GM19351 (cell line): ENCODE data around the gene TTC17.
A peak's percentile ranks its signal among the peaks of the same experiment; 100 is the strongest.
"Not testable (repeated sequence)": the region's sequence is repeated elsewhere in the genome, so short reads cannot be mapped to it uniquely, and the experiment has no call there.

Source experiments
- ATAC-seq: cut with Tn5 transposase; IDR thresholded peaks from one replicate; pipeline ENCODE4 v1.9.1; 2021; ENCODE audit warnings: mild to moderate bottlenecking, moderate library complexity; ENCODE audit not compliant: unreplicated experiment

TTC17 gene, protein sequence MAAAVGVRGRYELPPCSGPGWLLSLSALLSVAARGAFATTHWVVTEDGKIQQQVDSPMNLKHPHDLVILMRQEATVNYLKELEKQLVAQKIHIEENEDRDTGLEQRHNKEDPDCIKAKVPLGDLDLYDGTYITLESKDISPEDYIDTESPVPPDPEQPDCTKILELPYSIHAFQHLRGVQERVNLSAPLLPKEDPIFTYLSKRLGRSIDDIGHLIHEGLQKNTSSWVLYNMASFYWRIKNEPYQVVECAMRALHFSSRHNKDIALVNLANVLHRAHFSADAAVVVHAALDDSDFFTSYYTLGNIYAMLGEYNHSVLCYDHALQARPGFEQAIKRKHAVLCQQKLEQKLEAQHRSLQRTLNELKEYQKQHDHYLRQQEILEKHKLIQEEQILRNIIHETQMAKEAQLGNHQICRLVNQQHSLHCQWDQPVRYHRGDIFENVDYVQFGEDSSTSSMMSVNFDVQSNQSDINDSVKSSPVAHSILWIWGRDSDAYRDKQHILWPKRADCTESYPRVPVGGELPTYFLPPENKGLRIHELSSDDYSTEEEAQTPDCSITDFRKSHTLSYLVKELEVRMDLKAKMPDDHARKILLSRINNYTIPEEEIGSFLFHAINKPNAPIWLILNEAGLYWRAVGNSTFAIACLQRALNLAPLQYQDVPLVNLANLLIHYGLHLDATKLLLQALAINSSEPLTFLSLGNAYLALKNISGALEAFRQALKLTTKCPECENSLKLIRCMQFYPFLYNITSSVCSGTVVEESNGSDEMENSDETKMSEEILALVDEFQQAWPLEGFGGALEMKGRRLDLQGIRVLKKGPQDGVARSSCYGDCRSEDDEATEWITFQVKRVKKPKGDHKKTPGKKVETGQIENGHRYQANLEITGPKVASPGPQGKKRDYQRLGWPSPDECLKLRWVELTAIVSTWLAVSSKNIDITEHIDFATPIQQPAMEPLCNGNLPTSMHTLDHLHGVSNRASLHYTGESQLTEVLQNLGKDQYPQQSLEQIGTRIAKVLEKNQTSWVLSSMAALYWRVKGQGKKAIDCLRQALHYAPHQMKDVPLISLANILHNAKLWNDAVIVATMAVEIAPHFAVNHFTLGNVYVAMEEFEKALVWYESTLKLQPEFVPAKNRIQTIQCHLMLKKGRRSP

GRCh38 chr11:43358801-43359421, at the start of gene TTC17:
TTC17 (plus strand) TSS chr11:43358920; CDS start chr11:43358955, 35 bp downstream.
- ATAC-seq: peak; percentile 92

GRCh38 chr11:43311791-43312607, 46.7 kb upstream of the TTC17 start, which contains the start of gene API5:
API5 (plus strand) TSS chr11:43311996; CDS start chr11:43312128, 132 bp downstream.
- peak; percentile 95 for ATAC-seq

DNA sequence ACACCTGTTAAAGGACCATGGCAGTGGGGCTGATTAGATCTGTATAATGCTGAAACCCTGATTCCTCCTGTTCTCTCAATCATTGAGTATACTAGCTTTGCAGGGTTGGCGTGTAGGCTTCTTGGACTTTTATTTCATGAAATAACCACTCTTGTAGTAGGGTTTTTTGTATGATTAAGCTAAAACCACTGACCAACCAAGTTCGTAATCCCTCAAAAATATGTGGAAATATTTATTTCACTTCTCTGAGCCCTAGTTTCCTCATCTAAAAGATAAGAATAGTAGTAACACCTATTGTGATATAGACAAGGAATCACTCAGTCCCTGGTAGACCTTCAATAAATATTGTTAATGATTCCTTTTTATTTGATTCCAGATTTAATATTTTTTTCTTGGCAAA, 42.8 kb upstream of the TTC17 start:
- ATAC-seq: no peak

DNA sequence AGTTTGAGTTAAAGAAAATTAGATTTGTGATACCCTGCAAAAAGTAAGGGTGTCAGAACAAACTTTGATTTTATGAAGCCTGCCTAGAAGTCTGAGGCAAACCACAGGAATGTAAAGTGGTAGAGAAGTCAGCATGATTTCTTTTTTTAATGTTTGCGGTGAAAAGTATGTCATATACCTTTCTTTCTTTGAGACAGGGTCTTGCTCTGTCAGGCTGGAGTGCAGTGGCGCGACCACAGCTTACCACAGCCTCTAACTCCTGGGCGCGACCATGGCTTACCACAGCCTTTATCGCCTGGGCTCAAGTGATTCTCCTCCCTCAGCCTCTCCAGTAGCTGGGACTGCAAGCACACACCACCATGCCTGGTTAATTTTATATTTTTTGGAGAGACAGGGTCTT, 42.3 kb upstream of the TTC17 start:
- peak; percentile 18 for ATAC-seq

GRCh38 chr11:43327987-43328386, 30.7 kb upstream of the TTC17 start:
- ATAC-seq: no peak

- no peak for ATAC-seq
These were observed 30.2 kb upstream of the TTC17 start for GRCh38 chr11:43328482-43328881.

GRCh38 chr11:43341159-43341558, 17.6 kb upstream of the TTC17 start:
- no peak for ATAC-seq

DNA sequence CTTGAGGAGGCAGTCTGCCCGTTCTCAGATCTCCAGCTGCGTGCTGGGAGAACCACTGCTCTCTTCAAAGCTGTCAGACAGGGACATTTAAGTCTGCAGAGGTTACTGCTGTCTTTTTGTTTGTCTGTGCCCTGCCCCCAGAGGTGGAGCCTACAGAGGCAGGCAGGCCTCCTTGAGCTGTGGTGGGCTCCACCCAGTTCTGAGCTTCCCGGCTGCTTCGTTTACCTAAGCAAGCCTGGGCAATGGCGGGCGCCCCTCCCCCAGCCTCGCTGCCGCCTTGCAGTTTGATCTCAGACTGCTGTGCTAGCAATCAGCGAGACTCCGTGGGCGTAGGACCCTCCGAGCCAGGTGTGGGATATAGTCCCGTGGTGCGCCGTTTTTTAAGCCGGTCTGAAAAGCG, 7.3 kb upstream of the TTC17 start:
- not testable (repeated sequence) for ATAC-seq

GRCh38 chr11:43354311-43354710, 4.4 kb upstream of the TTC17 start:
- no peak for ATAC-seq

- no peak for ATAC-seq
These were observed 2.4 kb upstream of the TTC17 start for GRCh38 chr11:43356336-43356735.

DNA sequence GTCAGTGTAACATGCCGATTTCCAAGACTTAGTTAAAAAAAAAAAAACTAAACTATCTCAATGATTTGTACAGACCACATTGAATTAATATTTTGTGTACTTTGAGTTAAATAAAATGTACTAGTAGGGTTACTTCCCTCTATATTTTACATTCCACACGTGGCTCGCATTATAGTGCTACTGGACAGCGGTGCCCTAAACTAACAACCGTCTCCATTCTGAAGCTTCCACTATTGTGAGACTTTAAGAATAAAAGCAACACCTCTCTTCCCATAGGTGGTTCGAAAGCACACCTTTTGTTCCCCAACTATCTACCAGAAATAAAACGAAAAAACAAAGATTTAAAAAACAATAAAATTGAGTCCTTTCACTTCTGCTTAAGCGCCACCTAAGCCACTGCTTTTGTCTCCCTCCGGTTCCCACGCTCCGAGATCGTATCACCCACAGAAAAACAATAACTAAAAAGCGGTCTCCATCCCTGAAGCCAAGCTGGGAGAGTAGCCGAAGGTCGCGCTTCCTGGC, 380 bp upstream of the TTC17 start:
- no peak for ATAC-seq

DNA sequence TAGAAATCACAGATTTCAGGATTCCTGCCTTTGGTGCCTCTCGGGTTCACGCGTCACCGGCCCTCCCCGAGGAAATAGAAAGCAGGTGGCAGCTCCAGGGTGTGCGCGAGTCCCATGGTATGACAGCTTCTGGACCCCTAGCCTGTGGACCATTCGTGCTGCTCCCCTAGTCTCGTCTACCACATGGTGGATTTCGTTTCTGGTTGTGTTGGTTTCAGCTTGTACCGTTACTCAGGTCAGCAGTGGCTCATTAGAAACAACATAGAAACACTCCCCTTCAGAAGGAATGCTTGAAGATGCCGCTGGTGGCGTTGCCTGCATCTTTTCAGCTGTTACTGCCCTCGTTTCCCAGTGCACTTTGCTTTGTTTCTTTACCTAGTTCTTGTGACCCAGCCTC, 700 bp downstream of the TTC17 start:
- ATAC-seq: peak; percentile 53

- no peak for ATAC-seq
These were observed 1.8 kb downstream of the TTC17 start for GRCh38 chr11:43360361-43361032.

DNA sequence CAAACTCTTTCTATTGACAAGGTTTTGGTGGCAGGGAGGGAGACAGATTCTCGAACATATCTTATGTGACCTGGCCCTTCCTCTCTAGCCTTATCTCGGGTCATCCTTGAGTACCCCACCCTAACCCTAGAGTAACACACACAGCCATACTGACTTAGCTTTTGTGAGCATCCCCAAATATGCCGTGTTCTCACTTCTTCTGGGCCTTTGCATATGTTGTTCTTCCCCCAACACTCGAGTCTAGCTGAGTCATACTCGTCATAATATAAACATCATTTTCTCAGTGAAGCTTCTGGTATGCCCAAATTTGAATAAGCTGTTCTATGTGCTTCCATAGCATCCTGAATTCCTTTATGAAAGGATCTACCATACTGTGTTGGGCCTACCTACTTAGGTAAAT, 8.0 kb downstream of the TTC17 start:
- ATAC-seq: peak; percentile 79

DNA sequence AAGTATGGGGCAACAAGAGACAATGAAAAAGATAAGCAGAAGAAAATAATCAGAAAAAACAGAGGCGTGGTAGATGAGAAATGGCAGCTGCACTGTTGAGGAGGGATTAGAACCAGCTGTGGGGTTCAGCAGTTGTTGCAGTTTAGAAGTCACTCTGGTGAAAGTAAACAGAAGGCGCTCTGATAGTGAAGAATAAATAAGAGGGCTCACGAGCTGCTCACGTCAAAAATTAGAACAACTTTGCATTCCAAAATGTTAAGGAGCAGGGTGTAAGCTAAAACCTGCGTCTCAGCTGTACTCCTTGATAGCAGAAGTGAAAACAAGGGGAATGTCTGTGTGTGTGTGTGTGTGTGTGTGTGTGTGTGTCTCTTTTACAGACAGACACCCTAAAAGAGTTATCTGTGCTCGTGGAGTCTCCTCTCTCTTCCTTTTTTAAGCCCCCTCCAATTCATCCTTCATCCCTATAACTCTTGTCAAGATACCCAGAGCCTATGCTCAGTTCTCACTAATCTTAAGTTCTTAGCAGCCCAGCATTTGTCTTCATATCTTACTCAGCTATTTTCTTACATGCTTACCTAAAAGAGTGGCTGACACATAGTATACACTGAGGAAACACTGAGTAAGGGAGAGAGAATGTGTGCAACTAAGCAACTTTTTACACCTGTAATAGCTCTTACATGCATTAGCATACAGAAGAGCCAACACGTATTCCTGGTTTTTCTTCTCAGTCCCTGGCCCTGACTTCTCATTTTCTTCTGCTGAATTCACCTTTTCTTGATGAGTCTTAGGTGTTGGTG, 8.9 kb downstream of the TTC17 start:
- ATAC-seq: peak; percentile 37

GRCh38 chr11:43376065-43376464, 17.3 kb downstream of the TTC17 start:
- ATAC-seq: no peak

GRCh38 chr11:43376594-43376993, 17.9 kb downstream of the TTC17 start:
- no peak for ATAC-seq

GRCh38 chr11:43377389-43377788, 18.7 kb downstream of the TTC17 start:
- no peak for ATAC-seq
